Measurements from ENCODE around the gene SLC5A1. TPM values are rescaled to one million over a fixed set of nuclear protein-coding genes. Genes with fewer than 3 reads are reported as not detected.

The SLC5A1 gene
- total RNA-seq, result not detected in 2 replicates

GRCh38 chr22:32042924-32043323, at the start of gene SLC5A1:
SLC5A1 (plus strand) TSS chr22:32043261; CDS start chr22:32043282, 21 bp downstream.

GRCh38 chr22:32158712-32159533, 115.9 kb downstream of the SLC5A1 start, which contains the start of gene C22orf42:
C22orf42 (minus strand) TSS chr22:32159303; CDS start chr22:32159215, 88 bp downstream.

Small RNAs within 50 kb of the gene (small RNA-seq; reads per million reads assigned to genes)
- not detected for gene AP1B1P2

Other genes starting within 250 kb of the SLC5A1 start
- 149 and 180 TPM in 2 replicates for gene YWHAH, start 98.7 kb upstream of the SLC5A1 start, total RNA-seq
- not detected in 2 replicates for gene C22orf42, start 116.0 kb downstream of the SLC5A1 start, total RNA-seq
- gene RFPL2, start 161.8 kb downstream of the SLC5A1 start, total RNA-seq, result not detected in 2 replicates
- gene SLC5A4, start 212.1 kb downstream of the SLC5A1 start, total RNA-seq, result 0.93 and 1.1 TPM in 2 replicates

Data from thoracic aorta endothelial cell (primary cell).